ENCODE measurements around the gene UBE2J2.

UBE2J2 gene

DNA sequence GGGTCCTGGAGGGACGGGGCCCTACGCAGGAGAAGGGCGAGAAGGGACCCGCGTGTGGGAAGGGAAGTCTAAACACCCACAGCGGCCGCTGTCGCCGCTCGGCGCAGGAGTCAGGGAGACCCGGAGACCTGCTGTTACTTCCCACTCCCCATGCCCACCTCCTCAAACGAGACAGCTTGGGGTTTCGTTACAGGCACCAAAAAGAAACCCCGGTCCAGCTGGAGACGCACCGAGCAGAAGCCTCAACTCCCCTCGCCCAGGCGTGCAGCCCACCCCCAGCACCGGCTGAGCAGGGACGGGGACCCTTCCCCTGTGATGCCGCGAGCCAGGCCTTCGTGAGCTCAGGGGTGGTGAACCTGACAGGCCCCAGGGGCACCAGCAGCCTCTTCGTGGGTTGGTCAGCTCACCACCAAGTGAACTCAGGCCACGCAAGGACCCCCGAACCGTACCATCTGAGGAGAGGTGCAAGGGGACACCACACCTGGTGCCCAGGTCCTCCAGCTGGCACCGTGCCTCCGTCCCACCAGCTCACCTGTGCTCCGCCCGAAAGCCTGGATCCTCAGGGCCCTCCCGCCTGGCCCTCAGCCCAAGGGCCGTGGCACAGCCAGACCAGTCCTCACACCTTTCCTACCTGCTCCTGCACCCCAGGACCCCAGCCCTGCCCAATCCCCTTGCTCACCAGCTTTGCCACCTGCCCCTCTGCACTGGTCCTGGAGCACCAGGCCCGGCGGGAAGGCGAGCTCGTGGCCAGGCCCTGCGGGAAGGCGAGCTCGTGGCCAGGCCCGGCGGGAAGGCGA is 46.9 kb downstream of the UBE2J2 start:
- DNase-seq = no peak

DNA sequence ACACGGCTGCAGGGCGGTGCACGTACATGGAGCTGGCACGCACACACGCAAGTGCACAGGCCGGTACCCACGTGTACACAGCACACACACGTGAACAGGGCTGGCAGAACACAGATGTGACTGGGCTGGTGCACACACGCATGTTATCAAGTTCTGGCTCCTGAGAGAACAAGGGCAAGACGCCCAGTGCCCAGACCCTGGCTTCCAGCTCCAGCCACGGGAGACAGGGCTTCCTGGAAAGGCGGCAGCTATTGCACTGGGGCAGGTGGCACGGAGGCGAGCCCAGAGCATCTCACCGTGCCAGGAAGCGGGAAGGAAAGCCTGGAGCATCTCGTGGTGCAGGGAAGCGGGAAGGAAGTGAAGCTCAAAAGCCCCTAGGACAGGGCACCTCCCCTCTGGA is 47.7 kb downstream of the UBE2J2 start:
- peak in 1 of 14 donors; percentile 80 for DNase-seq

DNA sequence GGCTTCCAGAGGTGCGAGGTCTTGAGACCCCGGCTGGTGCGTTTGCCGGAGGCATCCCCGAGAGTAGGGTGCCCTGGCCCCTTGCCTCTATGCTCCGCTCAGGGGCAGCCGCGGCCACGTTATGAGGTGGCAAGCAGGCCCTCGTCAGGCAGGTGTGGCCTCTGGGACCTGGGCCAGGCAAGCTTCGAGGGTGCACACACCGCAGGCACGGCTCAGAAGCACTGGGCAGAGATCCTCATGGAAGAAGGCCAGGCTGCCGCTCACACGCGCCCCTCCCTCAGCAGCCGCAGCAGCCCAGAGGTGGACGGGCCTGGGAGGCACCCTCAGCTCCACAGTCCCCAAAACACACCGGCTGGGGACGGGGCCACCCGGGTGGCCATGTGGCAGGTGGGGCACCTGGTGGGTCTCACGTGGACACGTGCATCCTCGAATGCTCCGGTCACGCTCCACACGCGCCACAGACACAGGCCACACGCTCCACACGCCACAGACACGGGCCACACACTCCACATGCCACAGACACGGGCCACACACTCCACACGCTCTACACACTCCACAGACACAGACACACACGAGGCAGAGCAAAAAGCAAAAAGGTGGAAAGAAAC is 48.3 kb downstream of the UBE2J2 start:
- no peak for DNase-seq

DNA sequence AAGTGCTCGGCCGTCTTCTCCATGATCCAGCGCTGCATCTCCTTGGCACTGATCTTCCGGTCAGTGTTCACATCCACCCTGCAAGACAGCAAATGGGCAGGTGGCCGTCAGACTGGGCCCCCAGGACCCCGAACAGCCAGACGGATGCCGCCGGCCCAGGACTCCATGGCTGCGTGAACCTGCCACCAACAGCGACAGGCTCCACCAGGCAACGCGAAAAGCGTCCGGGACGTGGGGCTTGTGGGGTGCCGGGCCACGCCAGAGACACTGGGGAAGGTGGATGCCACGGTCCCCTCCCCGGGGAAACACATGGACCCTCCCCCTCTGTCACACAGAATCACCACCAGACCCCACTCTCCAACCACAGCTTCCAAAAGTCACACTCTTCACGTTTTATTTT is 49.8 kb downstream of the UBE2J2 start:
- no peak for DNase-seq

DNA sequence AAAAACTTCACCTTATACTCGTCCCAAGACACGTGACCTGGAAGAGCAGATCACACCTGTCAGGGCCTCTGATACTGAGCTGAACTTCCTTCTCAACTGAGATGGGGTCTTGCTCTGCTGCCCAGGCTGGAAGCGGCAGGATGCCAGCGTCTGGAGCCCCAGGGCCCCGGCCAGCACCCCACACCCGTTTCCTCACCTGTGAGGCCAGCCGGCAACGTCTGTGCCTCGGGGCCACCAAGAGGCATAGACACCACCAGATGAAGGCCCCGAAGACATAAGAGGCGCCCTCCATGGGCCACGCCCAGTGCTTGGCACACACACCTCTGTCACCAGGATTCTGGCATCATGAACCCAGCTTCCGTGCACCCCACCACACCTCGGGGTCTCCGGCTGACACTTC is 50.3 kb downstream of the UBE2J2 start:
- DNase-seq = no peak

DNA sequence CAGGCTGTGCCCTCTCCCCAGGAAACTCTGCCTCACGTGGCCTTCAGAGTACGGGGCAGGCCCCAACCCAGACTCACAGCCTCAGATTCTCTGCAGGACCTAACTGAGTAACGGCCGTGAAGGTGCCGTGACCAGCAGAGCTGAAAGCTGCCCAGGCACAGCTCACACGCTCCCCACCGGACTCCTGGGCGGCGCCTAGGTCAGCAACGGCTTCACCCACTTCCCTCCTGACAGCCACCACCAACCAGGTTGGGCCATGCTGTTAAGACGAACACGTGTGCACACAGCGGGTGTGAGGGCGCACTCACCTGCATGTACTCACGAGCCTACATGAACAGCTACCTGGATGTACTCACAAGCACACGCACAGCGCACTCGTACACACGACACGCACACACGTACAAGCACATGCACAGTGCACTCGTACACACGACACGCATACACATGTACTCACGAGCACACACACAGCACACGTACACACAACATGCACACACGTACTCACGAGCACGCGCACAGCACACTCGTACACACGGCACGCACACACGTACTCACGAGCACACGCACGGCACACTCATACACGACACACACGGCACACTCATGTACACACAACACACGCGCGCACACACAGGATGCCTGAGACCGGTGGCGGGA is 51.0 kb downstream of the UBE2J2 start:
- DNase-seq = no peak

DNA sequence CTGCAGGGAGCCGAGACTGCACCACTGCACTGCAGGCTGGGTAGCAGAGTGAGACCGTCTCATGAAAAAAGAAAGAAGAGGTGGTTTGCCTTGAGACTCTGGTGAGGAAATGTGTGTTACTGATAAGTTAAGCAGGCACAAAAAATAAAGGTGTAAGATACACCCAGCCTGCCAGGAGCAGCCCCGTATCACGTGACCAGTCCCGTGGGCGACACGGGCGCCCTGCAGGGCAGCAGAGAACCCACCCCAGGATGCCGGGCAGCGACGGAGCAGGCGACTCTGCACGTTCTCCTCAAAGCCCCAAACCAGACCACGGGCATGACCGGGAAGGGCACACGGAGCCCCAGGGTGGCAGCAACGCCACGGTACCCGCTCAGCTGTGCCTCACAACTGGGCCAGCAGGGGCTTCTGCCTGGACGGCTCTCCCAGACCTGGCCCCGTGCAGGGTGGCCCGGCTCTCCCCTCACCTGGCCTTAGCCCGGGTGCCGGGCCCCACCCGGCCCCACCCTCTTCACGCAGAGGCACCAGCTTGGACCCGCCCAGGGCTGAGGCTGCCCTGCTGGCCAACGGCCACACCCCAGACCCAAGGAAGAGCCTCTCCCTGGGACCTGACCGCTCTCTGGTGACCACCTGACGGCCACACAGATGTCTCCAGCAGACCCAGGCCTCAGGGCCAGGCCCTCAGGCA is 51.6 kb downstream of the UBE2J2 start:
- no peak for DNase-seq

DNA sequence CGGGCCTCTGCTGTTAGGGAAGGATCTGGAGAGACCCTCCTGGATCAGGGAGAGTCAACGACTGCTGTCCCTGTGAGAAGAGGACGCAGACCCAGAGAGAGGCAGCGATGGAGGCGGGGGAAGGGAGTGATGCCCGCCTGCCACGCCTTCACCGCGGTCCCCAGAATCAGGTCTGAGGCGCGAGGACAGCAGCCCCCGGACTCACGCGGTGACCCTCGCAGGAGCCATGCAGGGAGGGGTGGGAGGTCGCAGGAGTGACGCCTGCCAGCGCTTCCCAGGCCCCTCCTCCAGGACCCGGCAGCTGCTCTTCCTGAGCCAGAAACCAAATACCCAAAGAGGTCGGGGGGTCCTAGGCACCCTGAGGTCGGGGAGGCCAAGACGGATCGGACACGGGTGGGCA is 53.5 kb downstream of the UBE2J2 start:
- no peak for DNase-seq

DNA sequence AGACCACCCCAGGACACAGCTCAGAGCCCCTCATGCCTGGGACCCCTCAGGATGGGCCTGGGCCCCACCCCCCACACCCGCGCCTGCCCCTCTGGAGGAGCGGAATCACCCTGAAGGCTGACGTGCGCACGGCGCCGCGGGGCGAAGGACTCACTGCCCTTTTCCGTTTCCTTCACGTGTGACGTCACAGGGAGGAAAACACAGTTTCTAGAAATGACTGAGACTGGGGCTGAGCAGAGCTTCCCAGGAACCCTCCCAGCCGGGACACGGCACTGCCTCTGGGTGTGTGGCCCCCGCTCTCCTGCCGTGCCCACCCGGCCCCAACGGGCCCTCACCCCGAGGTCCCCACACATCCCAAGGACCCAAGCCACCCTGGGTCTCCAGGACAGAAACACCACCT is 54.3 kb downstream of the UBE2J2 start:
- DNase-seq = no peak

DNA sequence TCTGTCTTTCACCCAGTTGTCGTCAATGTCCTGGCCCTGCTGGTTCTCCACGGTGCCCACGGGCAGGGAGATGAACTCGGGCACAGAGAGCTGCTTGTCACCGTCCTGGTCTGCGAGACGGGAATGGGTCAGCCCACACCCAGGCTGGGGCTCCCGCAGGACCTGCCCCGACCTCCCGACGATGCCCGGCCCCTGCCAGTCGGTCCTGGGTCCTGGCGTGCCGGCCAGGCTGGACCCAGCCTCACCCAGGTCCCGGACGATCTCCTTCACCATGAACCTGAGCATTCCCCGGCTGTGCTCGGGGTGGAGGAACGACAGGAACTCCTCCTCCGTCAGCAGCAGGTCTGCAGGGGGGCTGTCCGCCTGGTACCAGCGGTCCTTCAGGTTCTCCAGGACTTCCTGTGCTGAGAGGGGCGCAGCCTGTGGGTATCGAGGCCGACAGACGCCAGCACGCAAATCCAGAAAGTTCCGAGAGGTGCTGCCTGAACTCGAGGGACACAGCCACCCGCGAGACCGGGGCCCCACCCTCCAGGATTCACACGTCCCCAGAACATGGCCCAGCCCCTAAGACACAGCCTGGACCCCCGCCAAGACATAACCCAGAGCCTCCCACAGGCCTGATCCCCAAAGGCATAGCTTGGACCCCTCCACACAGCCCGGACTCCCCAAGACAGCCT is 55.0 kb downstream of the UBE2J2 start:
- DNase-seq = no peak

DNA sequence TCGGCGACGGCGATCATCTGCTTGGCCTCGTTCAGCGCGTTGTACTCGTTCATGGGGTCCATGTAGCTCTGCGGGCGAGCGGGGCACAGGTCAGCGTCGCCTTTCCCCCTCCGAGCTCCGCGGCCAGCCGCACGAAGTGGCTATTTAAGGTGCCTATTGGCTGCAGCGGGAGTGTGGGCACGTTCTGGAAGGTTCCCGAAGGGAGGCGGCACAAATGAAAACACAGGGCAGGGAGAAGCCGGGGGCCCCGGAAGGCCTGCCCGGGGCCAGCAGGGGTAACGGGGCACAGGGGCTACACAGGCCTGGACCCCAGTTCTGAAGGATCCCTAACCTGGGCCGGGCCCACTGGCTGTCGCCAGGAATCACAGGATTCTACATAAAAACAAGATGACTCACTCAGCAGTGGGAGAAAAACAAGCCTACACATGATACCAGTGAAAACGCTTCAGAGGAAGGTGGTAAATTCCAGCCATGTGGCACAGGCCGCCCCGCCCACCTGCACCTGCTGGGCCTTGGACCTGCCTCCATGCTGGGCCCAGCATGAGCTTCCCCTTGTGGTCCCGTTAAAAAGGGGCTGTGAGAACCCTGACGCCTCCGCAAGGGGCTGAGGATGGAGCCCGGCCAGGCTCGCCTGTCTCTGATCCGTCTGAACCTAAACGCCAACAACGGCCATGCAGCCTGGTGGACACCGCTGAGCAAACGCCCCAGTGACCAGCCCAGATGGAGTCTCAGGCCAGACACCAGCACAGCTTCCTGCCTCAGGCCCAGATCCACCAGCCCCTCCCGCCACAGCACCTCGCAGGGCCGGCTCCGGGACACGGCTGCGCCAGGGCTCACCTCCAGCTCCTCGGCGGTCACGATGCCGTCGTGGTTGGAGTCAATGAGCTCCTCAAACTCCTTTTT is 55.8 kb downstream of the UBE2J2 start:
- DNase-seq = peak in 1 of 14 donors; percentile 86

DNA sequence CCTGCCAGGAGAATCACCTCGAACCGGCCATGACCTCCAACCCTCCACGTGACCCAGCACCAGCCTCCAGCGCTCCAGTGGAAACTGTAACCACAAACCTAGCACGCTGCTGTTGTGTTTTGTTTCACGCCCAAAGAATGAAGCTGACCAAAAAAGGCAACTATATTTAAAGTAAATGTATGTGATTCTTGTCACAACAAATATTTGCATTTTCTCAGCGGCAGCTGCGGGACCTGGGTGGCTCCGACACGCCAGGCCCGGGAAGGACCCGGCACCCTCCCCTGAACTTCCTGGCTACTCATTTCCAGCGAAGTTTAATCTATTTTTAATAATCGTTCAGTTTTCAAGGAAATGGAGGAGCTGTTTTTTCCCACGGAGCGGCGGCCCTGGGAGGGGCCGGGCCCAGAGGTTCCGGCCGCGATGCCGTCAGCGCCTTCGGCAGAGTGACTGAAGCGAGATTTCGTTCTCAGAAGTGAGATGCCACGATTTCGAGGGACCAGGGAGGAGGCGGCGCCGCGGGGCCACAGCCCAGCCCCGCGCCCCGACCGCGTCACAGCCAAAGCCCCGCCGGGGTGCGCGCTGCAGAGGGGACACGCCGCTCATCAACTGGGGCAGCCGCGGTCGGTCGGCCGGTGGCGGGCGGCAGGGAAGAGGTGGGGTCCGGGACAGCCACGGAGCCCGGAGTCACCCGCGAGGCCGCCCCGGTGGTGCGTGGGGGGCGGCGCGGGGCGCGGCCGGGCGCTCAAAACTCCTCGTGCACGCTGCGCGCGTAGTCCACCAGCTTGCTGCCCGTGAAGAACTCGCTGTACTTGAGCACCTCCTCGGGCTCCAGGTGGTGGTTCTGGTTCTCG is 56.7 kb downstream of the UBE2J2 start:
- no peak for DNase-seq

DNA sequence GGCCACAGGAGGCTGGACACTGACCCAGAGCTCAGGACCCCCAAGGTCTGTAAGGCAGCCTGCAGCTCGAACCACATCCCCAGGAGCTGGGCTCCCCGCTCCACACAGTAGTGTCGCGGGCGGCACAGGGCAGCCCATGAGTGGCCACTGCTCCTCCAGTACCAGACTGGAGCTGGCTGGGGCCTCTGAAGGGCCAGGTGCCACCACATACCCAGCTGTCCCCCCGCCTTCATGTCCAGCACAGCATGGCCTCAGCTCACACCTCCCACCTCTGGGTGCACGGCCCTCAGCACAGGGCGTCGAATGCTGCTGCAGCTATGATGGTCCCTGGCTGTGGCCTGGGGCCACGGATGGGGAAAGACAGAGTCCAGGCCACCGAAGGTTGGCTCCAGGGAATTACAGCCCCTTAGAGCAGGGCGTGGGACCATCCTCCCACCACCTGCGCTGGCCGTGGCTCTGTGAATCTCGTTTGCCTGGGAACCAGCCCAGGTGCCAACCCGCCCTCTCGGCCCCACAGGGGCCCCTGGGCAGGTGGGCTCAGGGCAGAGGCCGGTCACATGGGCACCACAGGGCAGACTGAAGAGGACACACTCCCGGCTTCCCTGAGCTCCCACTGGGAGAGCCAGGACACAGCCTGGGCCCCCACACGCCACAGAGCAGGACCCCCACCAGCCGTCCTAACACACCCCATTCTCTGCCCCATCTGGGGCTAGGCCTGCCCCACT is 57.6 kb downstream of the UBE2J2 start:
- DNase-seq = no peak

DNA sequence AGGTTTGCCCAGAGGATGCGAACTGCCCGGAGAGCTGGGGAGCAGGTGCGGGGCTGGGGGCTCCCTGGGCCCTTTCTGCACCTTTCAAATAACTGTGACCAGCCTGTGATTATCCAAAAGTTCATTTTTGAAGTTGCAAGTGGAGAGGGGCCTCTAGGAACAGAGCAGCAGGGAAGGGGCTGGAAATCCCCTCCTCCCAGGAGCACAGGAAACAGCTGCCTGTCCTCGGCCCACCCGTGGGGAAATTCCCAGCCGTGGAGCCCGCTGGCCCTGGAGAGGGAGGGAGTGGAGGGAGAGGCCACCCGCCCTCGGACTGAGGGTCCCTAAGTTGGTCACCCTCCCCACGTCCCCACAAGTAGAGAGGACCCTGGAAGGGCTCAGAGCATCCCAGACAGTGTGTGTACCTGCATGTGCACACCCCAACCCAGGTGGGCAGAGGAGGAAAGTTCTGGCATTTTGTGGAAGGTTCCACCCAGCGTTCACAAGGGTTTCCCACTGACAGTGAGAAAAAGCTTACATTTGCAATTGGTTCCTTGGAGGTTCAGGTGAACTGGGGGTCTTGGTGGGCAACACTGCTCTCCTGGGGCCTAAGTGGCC is 58.5 kb downstream of the UBE2J2 start:
- no peak for DNase-seq

DNA sequence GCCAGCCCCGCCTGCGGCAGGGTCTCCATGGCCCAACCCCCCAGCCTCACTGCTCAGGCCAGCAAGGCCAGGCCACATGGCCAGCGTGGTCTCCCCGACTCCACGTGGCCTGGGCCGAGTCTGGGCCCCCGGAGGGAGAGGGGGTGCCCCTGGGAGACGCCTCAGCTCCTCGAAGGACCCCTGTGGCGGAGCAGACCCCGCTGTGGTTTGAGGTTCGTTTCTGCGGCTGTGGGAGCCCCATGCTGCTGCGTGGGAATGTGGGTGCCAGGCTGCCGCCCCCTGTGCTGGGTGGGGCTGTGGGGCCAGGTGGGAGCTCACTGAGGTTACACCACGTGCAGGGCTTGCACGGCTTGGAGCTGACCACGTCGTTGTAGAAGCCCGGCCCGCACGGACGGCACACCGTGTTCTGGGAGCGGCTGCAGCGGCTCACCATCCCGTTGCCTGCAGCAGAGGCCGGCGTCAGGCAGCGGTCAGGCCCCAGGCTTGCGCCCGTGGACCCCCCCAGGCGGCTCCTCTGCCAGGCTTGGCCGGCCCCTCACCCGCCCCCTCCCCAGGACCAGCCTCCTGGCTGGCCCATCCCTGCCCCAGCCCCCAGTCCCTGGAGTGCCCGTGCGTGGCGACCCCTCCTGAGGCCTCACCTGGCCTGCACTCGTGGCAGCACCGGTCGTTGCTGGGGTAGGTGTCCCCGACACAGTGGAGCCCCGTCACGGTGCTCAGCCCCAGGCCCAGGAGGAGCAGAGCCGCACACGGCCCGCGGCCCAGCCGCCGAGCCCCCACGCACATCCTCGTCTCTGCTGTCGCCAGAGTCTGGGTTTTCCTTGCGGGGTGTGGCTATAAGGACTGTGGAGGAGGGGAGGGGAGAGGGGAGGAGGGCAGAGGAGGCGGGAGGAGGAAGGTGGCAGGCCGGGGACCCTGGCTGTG is 60.0 kb downstream of the UBE2J2 start, which contains the start of gene TNFRSF4:
Gene TNFRSF4 (minus strand): TSS at position 809 of the 921 bp plus-strand sequence. CDS start 26 bp downstream, at position 783.
- DNase-seq = no peak

DNA sequence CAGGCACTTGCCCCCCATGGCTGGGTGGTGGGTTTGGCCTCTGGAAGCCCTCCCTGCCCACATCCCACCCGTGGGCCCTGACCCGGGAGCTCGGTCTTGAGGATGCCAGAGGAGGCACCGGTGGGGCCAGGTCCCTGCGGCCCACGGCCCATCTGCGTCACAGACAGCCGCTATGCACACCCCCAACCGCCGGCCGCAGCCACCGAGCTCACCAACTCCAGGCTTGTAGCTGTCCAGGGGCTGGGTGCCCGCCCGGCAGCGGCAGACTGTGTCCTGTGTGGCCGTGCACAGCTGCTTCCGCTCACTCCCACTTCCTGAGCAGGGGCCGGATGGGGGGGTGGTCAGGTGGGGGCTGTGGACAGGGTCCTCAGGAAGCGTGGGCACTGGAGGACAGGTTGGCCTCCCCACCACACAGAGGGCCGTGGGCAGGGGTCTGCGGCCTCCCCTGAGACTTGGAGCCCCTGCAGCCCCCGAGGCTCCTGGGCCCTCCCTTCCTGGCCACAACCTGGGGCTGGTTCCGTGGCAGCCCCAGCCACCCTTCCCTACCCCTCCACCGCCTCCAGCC is 60.8 kb downstream of the UBE2J2 start:
- no peak for DNase-seq

DNA sequence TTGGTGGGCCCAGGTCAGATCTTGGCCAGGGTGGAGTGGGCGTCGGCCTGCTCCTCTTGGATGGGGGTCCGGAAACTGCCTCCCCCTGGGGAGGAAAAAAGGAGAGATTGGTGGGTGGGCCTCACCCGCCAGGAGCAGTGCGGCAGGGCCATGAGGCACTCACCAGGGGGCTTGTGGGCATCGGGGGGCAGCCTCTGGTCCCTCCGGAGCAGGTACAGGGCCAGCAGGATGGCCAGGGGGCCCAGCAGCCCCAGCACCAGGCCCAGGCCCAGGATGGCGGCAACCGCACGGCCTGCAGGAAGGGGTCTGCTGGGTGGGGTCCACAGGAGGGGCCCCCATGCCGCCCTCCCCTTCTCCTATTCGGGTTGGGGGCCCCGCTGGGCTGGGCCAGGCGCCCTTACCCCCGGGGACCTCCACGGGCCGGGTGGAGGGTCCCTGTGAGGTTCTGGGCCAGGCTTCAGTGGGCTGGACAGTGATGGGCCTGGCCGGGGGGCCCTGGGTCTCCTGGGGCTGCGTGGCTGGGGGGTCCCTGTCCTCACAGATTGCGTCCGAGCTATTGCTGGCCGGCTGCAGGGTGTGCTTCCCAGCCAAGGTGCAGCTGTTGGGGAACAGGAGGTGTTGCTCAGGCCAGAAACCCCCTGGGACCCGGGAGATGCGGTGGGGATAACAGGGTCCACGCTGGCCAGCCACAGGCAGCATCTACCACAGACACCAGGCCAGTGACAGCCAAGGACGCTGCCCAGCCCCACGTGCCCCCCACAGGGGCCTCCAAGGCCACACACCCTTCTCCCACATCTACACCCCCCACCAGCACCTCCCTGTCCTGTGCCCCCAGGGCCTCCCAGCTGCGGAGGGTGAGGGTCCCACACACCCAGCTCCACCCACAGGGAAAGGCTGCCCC is 61.9 kb downstream of the UBE2J2 start:
- DNase-seq = no peak

All from C1 segment of cervical spinal cord (tissue), 14 donors.